Activated CD8-positive, alpha-beta memory T cell treated with anti-CD3 and anti-CD28 coated beads, Interleukin-2, amount 10 ng/mL, durations not matched to agents 7 days and 5 days (primary cell): ENCODE data around the gene VTCN1. TPM values are rescaled to one million over a fixed set of nuclear protein-coding genes. Genes with fewer than 3 reads are reported as not detected.

Experiments
- ATAC-seq: fragments of 150-1000 bp; cut with Tn5 transposase; one replicate; pipeline ENCODE4 v1.10.0; 2021; ENCODE audit warnings: moderate library complexity
- CTCF ChIA-PET: fragments of 350-600 bp; sonication (Branson Sonifier 250); formaldehyde crosslinking; loops from one replicate; lab custom pipeline; 2021; ENCODE audit warnings: antibody characterized with exemption; lab: Charles Lee
- DNase-seq: peaks from one replicate; pipeline ENCODE4 v3.0.0-alpha.2; 2020
- H3K27ac Mint-ChIP-seq: one replicate; pipeline ENCODE4 v1.8.0; 2021; ENCODE audit warnings: mild to moderate bottlenecking, mixed read lengths
- H3K27me3 Mint-ChIP-seq: one replicate; pipeline ENCODE4 v1.8.0; 2021; ENCODE audit warnings: mixed read lengths
- H3K36me3 Mint-ChIP-seq: one replicate; pipeline ENCODE4 v1.8.0; 2021; ENCODE audit warnings: mild to moderate bottlenecking, mixed read lengths
- H3K4me1 Mint-ChIP-seq: one replicate; pipeline ENCODE4 v1.8.0; 2021; ENCODE audit warnings: mixed read lengths
- H3K4me3 Mint-ChIP-seq: one replicate; pipeline ENCODE4 v1.8.0; 2021; ENCODE audit warnings: mild to moderate bottlenecking, moderate library complexity, mixed read lengths
- H3K9me3 Mint-ChIP-seq: one replicate; pipeline ENCODE4 v1.8.0; 2022; ENCODE audit warnings: low read depth, mixed read lengths
- total RNA-seq, 2 experiments: library from RNA; stranded (reverse); gene quantifications; one replicate each; pipeline ENCODE4 v1.2.3, GENCODE V29; 2021

VTCN1 gene
- total RNA-seq, 2 experiments from 2014 or later, result not detected

GRCh38 chr1:117143871-117144270, 66.9 kb downstream of the VTCN1 start:
- no peak overlapping the region for H3K4me3 Mint-ChIP-seq
- H3K9me3 Mint-ChIP-seq, result no peaks in the 10 kb centered on the region
- CTCF ChIA-PET, result no interaction called here
- no peak overlapping the region for H3K27ac Mint-ChIP-seq
- no peak for DNase-seq
- H3K27me3 Mint-ChIP-seq, result peaks cover 17% of the 10 kb centered on the region
- H3K36me3 Mint-ChIP-seq, result no peaks in the 10 kb centered on the region
- no peaks in the 10 kb centered on the region for H3K4me1 Mint-ChIP-seq
- ATAC-seq, result no peak

DNA sequence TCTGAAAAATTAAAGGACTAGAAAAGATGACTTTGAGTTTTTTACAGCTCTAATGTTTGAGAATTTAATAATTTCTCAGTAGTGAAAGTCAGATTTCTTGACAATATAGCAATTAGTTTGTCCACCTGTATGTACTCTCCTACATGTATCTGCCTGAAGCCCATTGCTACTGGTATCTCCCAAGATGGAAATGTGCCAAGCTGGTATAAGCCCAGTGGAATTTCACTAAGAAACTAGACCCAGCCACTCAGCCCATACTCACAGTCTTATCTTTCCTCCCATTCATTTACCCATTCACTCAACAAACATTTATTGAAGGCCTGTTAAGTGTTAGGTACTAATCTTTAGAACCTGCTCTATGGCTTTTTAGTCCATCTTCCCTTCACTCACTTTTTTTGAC, 67.6 kb downstream of the VTCN1 start:
- DNase-seq (no peak), ATAC-seq (no peak)
- Mint-ChIP-seq H3K4me1 (no peaks in the 10 kb centered on the region), H3K36me3 (no peaks in the 10 kb centered on the region), H3K9me3 (no peaks in the 10 kb centered on the region), H3K4me3 (no peak overlapping the region), H3K27me3 (peaks cover 10% of the 10 kb centered on the region), H3K27ac (no peak overlapping the region)
- CTCF ChIA-PET, result no interaction called here

- Mint-ChIP-seq H3K36me3 (no peaks in the 10 kb centered on the region), H3K27me3 (peaks cover 10% of the 10 kb centered on the region), H3K27ac (no peak overlapping the region), H3K4me1 (no peaks in the 10 kb centered on the region), H3K9me3 (no peaks in the 10 kb centered on the region), H3K4me3 (no peak overlapping the region)
- DNase-seq (no peak), ATAC-seq (no peak)
- CTCF ChIA-PET, result no interaction called here
These were observed 68.5 kb downstream of the VTCN1 start for GRCh38 chr1:117142200-117142599.

- Mint-ChIP-seq H3K4me1 (no peaks in the 10 kb centered on the region), H3K9me3 (no peaks in the 10 kb centered on the region), H3K27me3 (peaks cover 5% of the 10 kb centered on the region), H3K27ac (no peak overlapping the region), H3K36me3 (no peaks in the 10 kb centered on the region), H3K4me3 (no peak overlapping the region)
- DNase-seq, result no peak
- CTCF ChIA-PET, result interaction anchor here (1.7 kb wide), 1 partner anchor 10 kb away, joined by 7 read pairs; no protein-coding TSS in a partner anchor
- ATAC-seq, result no peak
These were observed 72.2 kb downstream of the VTCN1 start for GRCh38 chr1:117138561-117138960.

DNA sequence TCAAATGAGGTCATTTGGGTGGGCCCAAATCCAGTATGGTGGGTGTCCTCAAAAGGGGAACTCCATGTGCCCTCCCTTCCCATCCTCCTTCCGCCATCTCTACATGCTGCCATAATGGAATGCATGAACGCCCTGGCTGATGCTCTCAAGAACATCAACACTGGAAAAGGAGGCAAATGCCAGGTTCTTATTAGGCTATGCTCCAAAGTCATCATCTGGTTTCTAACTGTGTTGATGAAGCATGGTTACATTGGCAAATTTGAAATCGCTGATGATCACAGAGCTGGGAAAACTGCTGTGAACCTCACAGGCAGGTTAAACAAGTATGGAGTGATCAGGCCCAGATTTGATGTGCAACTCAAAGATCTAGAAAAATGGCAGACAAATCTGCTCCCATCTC, 72.6 kb downstream of the VTCN1 start:
- Mint-ChIP-seq H3K9me3 (no peaks in the 10 kb centered on the region), H3K27me3 (peaks cover 8% of the 10 kb centered on the region), H3K27ac (no peak overlapping the region), H3K4me1 (no peaks in the 10 kb centered on the region), H3K4me3 (no peak overlapping the region), H3K36me3 (no peaks in the 10 kb centered on the region)
- DNase-seq (no peak), ATAC-seq (no peak)
- CTCF ChIA-PET, result interaction anchor here (1.7 kb wide), 1 partner anchor 9 kb away, joined by 7 read pairs; no protein-coding TSS in a partner anchor

DNA sequence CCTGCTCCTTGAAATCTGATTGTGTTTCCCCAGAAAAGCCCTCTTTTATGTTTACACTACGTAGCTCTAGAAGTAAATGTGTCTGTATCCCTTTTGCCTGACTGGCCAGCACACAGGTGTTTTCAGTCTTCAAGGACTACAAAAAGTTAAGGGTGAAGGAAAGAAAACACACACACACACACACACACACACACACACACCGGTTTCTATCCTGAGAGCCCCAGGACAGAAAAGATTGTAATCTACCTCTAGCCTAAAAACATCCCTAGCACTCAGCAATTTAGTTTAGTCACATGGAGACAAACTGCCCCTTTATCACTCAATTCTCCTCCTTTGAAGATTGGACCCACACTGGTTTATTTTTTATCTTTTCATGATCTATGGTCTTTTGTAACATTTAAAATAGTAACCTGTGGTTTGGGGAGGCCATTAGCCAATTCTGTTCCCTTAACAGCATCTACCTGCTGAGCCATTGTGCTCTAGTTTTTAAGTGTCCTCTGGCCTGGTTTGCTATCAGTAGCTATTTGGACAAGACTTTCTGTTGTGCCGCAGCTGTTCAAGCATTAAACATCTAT, 73.4 kb downstream of the VTCN1 start:
- H3K36me3 Mint-ChIP-seq, result no peaks in the 10 kb centered on the region
- no peaks in the 10 kb centered on the region for H3K4me1 Mint-ChIP-seq
- no peak for ATAC-seq
- H3K27me3 Mint-ChIP-seq, result peaks cover 8% of the 10 kb centered on the region
- no peak for DNase-seq
- no peak overlapping the region for H3K4me3 Mint-ChIP-seq
- H3K27ac Mint-ChIP-seq, result no peak overlapping the region
- no peaks in the 10 kb centered on the region for H3K9me3 Mint-ChIP-seq
- CTCF ChIA-PET, result interaction anchor here (0.5 to 1.7 kb wide), 3 partner anchors 9 to 85 kb away, joined by 3 to 7 read pairs (median 3); no protein-coding TSS in a partner anchor

- Mint-ChIP-seq H3K27ac (no peak overlapping the region), H3K4me1 (no peaks in the 10 kb centered on the region), H3K36me3 (no peaks in the 10 kb centered on the region), H3K9me3 (no peaks in the 10 kb centered on the region), H3K27me3 (peaks cover 9% of the 10 kb centered on the region), H3K4me3 (no peak overlapping the region)
- CTCF ChIA-PET, result interaction anchor here (0.5 to 0.8 kb wide), 2 partner anchors 14 to 84 kb away, joined by 3 read pairs; no protein-coding TSS in a partner anchor
- ATAC-seq, result no peak
- no peak for DNase-seq
These were observed 74.0 kb downstream of the VTCN1 start for GRCh38 chr1:117136749-117137148.

GRCh38 chr1:117135329-117135728, 75.4 kb downstream of the VTCN1 start:
- ATAC-seq (no peak), DNase-seq (no peak)
- no peaks in the 10 kb centered on the region for H3K9me3 Mint-ChIP-seq
- CTCF ChIA-PET, result no interaction called here
- H3K27ac Mint-ChIP-seq, result no peak overlapping the region
- H3K36me3 Mint-ChIP-seq, result no peaks in the 10 kb centered on the region
- no peaks in the 10 kb centered on the region for H3K4me1 Mint-ChIP-seq
- peaks cover 11% of the 10 kb centered on the region for H3K27me3 Mint-ChIP-seq
- H3K4me3 Mint-ChIP-seq, result no peak overlapping the region

DNA sequence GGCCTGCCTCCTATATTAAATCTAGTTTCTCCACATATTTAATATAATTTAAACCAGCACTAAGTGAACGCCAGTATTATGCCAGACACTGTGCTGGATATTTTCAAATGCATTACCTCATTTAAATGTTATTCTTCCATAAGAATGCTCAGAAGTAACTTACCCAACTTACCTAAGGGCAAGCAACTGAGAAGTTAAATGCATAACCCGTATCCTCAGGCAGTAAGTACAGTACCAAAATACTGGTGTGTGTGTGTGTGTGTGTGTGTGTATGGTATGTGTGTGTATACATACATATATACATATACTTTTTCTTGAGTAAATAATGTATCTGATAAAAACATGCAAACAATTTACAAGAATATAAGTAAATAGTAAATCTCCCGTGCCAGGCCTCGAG, 80.2 kb downstream of the VTCN1 start:
- CTCF ChIA-PET, result no interaction called here
- no peak for ATAC-seq
- Mint-ChIP-seq H3K4me3 (no peak overlapping the region), H3K27ac (no peak overlapping the region), H3K4me1 (no peaks in the 10 kb centered on the region), H3K36me3 (no peaks in the 10 kb centered on the region), H3K27me3 (peaks cover 19% of the 10 kb centered on the region), H3K9me3 (no peaks in the 10 kb centered on the region)
- no peak for DNase-seq

- no peak for ATAC-seq
- CTCF ChIA-PET, result interaction anchor here (0.7 to 2.6 kb wide), 25 partner anchors 9 to 767 kb away, joined by 3 to 16 read pairs (median 4); partner anchors contain the start of genes MAN1A2 and TTF2
- DNase-seq, result no peak
- Mint-ChIP-seq H3K4me3 (no peak overlapping the region), H3K4me1 (no peaks in the 10 kb centered on the region), H3K27me3 (peaks cover 14% of the 10 kb centered on the region), H3K9me3 (no peaks in the 10 kb centered on the region), H3K36me3 (no peaks in the 10 kb centered on the region), H3K27ac (no peak overlapping the region)
These were observed 82.2 kb downstream of the VTCN1 start for GRCh38 chr1:117128323-117129079.

- H3K27me3 Mint-ChIP-seq, result peaks cover 17% of the 10 kb centered on the region
- no peak overlapping the region for H3K27ac Mint-ChIP-seq
- DNase-seq, result no peak
- ATAC-seq, result no peak
- no peaks in the 10 kb centered on the region for H3K4me1 Mint-ChIP-seq
- CTCF ChIA-PET, result interaction anchor here (1.3 to 2.6 kb wide), 9 partner anchors 8 to 553 kb away, joined by 3 to 16 read pairs (median 8); no protein-coding TSS in a partner anchor
- H3K36me3 Mint-ChIP-seq, result no peaks in the 10 kb centered on the region
- no peak overlapping the region for H3K4me3 Mint-ChIP-seq
- no peaks in the 10 kb centered on the region for H3K9me3 Mint-ChIP-seq
These were observed 82.9 kb downstream of the VTCN1 start for GRCh38 chr1:117127795-117128194.

- H3K9me3 Mint-ChIP-seq, result no peaks in the 10 kb centered on the region
- peaks cover 27% of the 10 kb centered on the region for H3K27me3 Mint-ChIP-seq
- no peaks in the 10 kb centered on the region for H3K36me3 Mint-ChIP-seq
- H3K4me1 Mint-ChIP-seq, result peaks cover 4% of the 10 kb centered on the region
- H3K4me3 Mint-ChIP-seq, result no peak overlapping the region
- ATAC-seq (no peak), DNase-seq (no peak)
- no peak overlapping the region for H3K27ac Mint-ChIP-seq
- CTCF ChIA-PET, result interaction anchor here (0.6 to 1.3 kb wide), 3 partner anchors 31 to 410 kb away, joined by 3 to 4 read pairs (median 3); partner anchors contain the start of gene TTF2
These were observed 86.1 kb downstream of the VTCN1 start for GRCh38 chr1:117124661-117125060.

- no peaks in the 10 kb centered on the region for H3K9me3 Mint-ChIP-seq
- no peaks in the 10 kb centered on the region for H3K36me3 Mint-ChIP-seq
- H3K27ac Mint-ChIP-seq, result no peak overlapping the region
- ATAC-seq, result no peak
- peaks cover 4% of the 10 kb centered on the region for H3K4me1 Mint-ChIP-seq
- CTCF ChIA-PET, result interaction anchor here (0.7 to 1.4 kb wide), 2 partner anchors 54 to 243 kb away, joined by 4 to 5 read pairs; no protein-coding TSS in a partner anchor
- H3K4me3 Mint-ChIP-seq, result peak overlapping the region; percentile 2
- DNase-seq, result no peak
- H3K27me3 Mint-ChIP-seq, result peaks cover 27% of the 10 kb centered on the region
These were observed 87.5 kb downstream of the VTCN1 start for GRCh38 chr1:117123274-117123673.
